GM21367 (cell line): Measurements from ENCODE around the gene UBAC2.

Source experiments
- ATAC-seq: cut with Tn5 transposase; IDR thresholded peaks from one replicate; pipeline ENCODE4 v1.9.1; 2021; ENCODE audit not compliant: unreplicated experiment

Gene UBAC2

GRCh38 chr13:99267927-99268326, 67.3 kb downstream of the UBAC2 start:
- no peak for ATAC-seq

GRCh38 chr13:99268822-99269221, 68.2 kb downstream of the UBAC2 start:
- ATAC-seq = no peak

GRCh38 chr13:99269627-99270241, 69.1 kb downstream of the UBAC2 start:
- peak; percentile 64 for ATAC-seq

GRCh38 chr13:99270518-99270917, 69.9 kb downstream of the UBAC2 start:
- no peak for ATAC-seq

- ATAC-seq = no peak
Measured at GRCh38 chr13:99271249-99271648, 70.6 kb downstream of the UBAC2 start.

GRCh38 chr13:99272481-99272880, 71.8 kb downstream of the UBAC2 start:
- ATAC-seq = no peak

- ATAC-seq = no peak
Measured at GRCh38 chr13:99273128-99273527, 72.5 kb downstream of the UBAC2 start.

- no peak for ATAC-seq
Measured at GRCh38 chr13:99275093-99275469, 74.4 kb downstream of the UBAC2 start.

- ATAC-seq = no peak
Measured at GRCh38 chr13:99276706-99277105, 76.1 kb downstream of the UBAC2 start.

- ATAC-seq = no peak
Measured at GRCh38 chr13:99277629-99278028, 77.0 kb downstream of the UBAC2 start.

GRCh38 chr13:99278200-99278599, 77.5 kb downstream of the UBAC2 start:
- ATAC-seq = no peak

GRCh38 chr13:99278843-99279242, 78.2 kb downstream of the UBAC2 start:
- no peak for ATAC-seq

GRCh38 chr13:99279637-99280036, 79.0 kb downstream of the UBAC2 start:
- no peak for ATAC-seq

- no peak for ATAC-seq
Measured at GRCh38 chr13:99280166-99280565, 79.5 kb downstream of the UBAC2 start.

GRCh38 chr13:99281811-99282263, 81.2 kb downstream of the UBAC2 start:
- ATAC-seq = peak; percentile 61

- ATAC-seq = peak; percentile 63
Measured at GRCh38 chr13:99282264-99283231, 81.9 kb downstream of the UBAC2 start.

- no peak for ATAC-seq
Measured at GRCh38 chr13:99285432-99286182, 85.0 kb downstream of the UBAC2 start.

GRCh38 chr13:99287551-99287950, 86.9 kb downstream of the UBAC2 start:
- no peak for ATAC-seq

- ATAC-seq = peak; percentile 80
Measured at GRCh38 chr13:99288089-99288488, 87.4 kb downstream of the UBAC2 start.

GRCh38 chr13:99289271-99289670, 88.6 kb downstream of the UBAC2 start:
- no peak for ATAC-seq

GRCh38 chr13:99289674-99290337, 89.2 kb downstream of the UBAC2 start:
- ATAC-seq = no peak
